AG09319 (cell line): ENCODE results near the gene INSIG2.
"Not testable (repeated sequence)": the region's sequence is repeated elsewhere in the genome, so short reads cannot be mapped to it uniquely, and the experiment has no call there.

Experiments
- DNase-seq: peaks from one replicate; pipeline ENCODE4 v3.0.0-alpha.2; 2010; ENCODE audit warnings: low read depth; ENCODE audit errors: extremely low read depth
- TF ChIP-seq, protein P1 (sequence below): IDR thresholded peaks from 2 replicates; pipeline ENCODE4 v1.5.1; 2011; ENCODE audit warnings: low read depth, mild to moderate bottlenecking, inconsistent platforms, low read length, moderate library complexity

Gene INSIG2

DNA sequence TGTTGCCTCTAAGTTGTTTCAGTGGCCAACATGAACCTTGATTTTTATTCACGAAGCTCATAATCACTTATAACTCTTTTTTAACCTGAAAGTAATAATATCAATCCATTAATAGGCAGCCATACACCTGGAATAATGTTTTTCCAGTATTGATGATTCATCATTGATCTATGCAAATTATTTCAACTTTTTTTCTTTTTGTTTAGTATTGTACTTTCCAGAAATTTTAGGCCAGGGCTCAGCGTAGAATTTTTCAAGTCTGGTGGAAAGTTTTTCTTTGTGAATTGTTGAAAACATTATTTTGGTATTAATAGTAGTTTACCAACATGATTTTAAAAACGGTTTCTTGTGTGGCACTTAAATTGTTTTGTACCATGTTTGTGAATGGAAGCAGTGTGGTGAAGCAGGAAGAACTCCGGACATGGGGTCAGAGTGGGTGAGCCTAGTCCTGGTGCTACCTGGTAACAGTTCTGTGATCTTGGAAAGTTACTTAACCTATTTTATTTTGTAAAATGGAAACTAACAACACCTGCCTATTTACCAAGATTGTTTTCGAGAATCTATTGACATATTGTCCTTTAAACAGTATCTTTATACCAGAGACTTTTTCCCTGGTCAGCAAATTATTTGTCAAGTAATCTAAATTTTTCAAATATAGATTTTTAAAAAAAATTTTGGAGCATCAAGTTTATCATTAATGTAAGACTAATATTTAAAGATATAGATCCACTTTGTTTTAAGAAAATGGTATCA, 2.3 kb downstream of the INSIG2 start:
- TF ChIP-seq, protein P1, sequence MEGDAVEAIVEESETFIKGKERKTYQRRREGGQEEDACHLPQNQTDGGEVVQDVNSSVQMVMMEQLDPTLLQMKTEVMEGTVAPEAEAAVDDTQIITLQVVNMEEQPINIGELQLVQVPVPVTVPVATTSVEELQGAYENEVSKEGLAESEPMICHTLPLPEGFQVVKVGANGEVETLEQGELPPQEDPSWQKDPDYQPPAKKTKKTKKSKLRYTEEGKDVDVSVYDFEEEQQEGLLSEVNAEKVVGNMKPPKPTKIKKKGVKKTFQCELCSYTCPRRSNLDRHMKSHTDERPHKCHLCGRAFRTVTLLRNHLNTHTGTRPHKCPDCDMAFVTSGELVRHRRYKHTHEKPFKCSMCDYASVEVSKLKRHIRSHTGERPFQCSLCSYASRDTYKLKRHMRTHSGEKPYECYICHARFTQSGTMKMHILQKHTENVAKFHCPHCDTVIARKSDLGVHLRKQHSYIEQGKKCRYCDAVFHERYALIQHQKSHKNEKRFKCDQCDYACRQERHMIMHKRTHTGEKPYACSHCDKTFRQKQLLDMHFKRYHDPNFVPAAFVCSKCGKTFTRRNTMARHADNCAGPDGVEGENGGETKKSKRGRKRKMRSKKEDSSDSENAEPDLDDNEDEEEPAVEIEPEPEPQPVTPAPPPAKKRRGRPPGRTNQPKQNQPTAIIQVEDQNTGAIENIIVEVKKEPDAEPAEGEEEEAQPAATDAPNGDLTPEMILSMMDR, result no peak
- no peak for DNase-seq

DNA sequence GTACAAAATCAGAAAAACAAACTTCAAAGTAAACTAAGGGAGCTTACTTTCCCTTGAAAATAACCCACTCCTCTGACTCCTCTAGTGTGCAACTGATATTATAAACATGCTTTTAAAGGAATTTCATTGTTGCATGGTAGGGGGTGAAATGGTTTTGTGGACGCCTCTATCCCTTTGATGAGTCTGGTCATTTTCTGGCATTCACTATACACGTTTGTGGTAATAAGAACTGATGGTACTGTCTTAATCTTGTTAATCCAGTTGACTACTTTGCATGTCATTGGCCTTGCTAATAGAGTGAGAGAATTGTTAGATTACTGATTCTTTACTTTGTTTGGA, 2.8 kb downstream of the INSIG2 start:
- no peak for DNase-seq
- TF ChIP-seq, protein P1, result no peak

DNA sequence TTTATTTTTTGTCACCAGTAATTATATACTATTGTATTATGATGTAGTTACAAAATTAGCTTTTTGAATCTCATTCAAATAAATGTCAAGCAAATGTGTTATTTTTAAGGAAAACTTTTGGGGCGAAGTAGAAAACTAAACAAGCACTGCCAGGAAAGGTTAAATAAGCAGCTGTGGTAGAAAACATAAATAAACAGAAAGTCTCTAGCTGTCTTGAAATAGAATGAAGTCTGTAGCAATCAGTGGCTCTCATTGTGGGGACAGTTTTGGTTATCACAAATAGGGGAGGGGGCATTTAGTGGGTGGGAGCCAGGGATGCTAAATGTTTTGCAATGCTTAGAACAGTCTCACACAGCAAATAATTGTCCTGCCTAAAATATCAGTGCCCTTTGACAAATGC, 3.4 kb downstream of the INSIG2 start:
- no peak for DNase-seq
- TF ChIP-seq, protein P1, result no peak

DNA sequence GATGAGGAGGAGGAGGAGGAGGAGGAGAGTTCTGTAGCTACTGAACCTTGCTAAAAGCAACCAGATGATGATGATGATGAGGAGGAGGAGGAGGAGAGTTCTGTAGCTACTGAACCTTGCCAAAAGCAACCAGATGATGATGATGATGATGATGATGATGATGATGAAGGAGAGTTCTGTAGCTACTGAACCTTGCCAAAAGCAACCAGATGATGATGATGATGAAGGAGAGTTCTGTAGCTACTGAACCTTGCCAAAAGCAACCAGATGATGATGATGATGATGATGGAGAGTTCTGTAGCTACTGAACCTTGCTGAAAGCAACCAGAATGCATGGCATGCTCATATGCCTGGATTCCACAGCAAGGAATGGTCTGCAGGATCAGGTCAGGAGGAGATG, 5.8 kb downstream of the INSIG2 start:
- DNase-seq, result not testable (repeated sequence)

DNA sequence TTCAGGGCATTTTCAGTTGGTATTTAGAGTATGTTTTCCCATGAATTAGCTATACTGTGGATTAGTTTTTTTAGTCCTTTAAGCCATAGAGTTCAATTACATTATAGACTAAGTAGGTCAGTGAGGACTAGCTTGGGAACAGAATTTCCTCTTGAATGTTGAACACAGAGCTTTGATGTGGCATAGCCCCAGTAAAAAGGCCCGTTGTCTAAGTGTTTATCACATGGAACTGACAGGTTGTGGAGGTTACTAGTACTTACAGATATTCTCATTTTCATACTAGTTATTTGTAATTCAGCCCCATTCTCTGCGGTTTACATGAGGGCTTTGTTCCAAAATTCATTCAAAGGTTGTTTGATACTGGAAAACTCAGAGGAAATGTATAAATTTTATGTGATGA, 6.2 kb downstream of the INSIG2 start:
- TF ChIP-seq, protein P1, result no peak

DNA sequence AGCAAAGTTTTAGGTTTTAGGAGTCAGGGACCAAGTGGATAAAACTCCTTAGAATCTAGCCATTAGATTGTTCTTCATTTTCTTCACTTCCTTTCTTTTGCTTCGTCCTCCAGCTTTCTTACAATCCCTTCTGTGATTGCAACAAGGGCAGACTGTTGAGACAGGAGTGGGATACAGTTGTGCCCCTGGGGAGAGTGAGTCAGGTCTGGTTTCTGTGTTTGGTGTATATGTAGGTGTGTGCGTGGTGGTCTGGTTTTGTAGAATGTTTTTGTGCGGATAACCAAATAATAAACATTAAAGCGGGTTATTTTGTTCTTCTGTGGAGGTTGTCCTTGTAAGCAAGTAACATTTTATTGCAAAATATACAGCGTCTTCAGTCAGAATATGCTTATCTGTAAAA, 7.3 kb downstream of the INSIG2 start:
- DNase-seq, result no peak
- TF ChIP-seq, protein P1, result no peak

More for the DNA sequence above, 6.2 kb downstream of the INSIG2 start:
- DNase-seq, result no peak

DNA sequence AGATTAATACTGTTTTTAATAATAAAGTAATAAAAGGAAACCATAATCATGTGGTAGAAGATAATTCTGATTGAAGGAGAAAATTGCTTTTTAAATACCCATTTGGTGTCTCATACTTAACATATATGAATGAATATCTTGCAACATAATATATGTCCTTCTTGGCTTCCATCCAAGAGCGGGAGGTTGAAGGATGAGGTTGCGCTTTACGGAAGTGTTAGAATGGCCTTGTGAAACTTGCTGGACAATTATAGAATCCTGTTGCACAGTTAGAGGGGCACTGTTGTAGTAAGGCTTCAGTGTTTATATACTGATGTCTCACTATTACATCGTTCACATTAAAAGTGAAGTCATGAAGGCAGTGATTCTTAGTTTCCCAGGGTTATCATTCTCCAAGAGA, 9.4 kb downstream of the INSIG2 start:
- TF ChIP-seq, protein P1, result no peak
- no peak for DNase-seq
